Natural killer cell treated with Interleukin-12 subunit alpha and Interleukin-12 subunit beta and Interleukin-15 and Interleukin-18, amount 100 ng/mL, for 72 hours (primary cell): ENCODE data around the gene OR56A5. TPM values are rescaled to one million over a fixed set of nuclear protein-coding genes. Genes with fewer than 3 reads are reported as not detected.

Experiments used
- ATAC-seq, 2 donors: fragments of 150-1000 bp; cut with Tn5 transposase in 1 of 2; sonication (Bioruptor Pico), chemical (Tn5 transposase) in 1 of 2; 2 replicates each; pipeline ENCODE4 v1.10.0; 2021
- DNase-seq: peaks from one replicate; pipeline ENCODE4 v3.0.0; 2022; ENCODE audit warnings: low spot score
- H3K27ac Mint-ChIP-seq, 2 donors: 1 replicate in 1 of 2; 2 replicates in 1 of 2; pipeline ENCODE4 v1.8.0; 2022; ENCODE audit warnings: mixed read lengths in 2 of 2, mild to moderate bottlenecking in 1 of 2, moderate library complexity in 1 of 2
- H3K27me3 Mint-ChIP-seq, 2 donors: 1 replicate in 1 of 2; 2 replicates in 1 of 2; pipeline ENCODE4 v1.8.0; 2022; ENCODE audit warnings: mixed read lengths in 2 of 2
- H3K36me3 Mint-ChIP-seq: one replicate; pipeline ENCODE4 v1.8.0; 2022; ENCODE audit warnings: mixed read lengths
- H3K4me1 Mint-ChIP-seq, 2 donors: 1 replicate in 1 of 2; 2 replicates in 1 of 2; pipeline ENCODE4 v1.8.0; 2022; ENCODE audit warnings: low read depth in 2 of 2, mixed read lengths in 2 of 2, mild to moderate bottlenecking in 1 of 2
- H3K4me3 Mint-ChIP-seq: one replicate; pipeline ENCODE4 v1.8.0; 2022; ENCODE audit warnings: mixed read lengths
- H3K9me3 Mint-ChIP-seq: 2 replicates; pipeline ENCODE4 v1.8.0; 2022; ENCODE audit warnings: mixed read lengths
- total RNA-seq, 2 donors: library from RNA; stranded (reverse); gene quantifications; one replicate each; pipeline ENCODE4 v1.2.3, GENCODE V29; 2022

The OR56A5 gene
- total RNA-seq, result not detected

GRCh38 chr11:5968394-5968793 lies at the start of gene OR56A5:
Gene OR56A5, minus strand, starts transcription at chr11:5968494. Its CDS starts 0 bp downstream, at chr11:5968494.
- Mint-ChIP-seq H3K36me3 (peaks cover 7% of the 10 kb centered on the region), H3K4me3 (no peak within 1 kb of the TSS), H3K27me3 (peaks cover 17 to 40% of the 10 kb centered on the region in 2 donors), H3K9me3 (peaks cover 4% of the 10 kb centered on the region), H3K4me1 (no peaks in the 10 kb centered on the region), H3K27ac (no peak within 1 kb of the TSS)
- no peak for DNase-seq
- ATAC-seq, result no peak

GRCh38 chr11:6013042-6013441 lies 44.7 kb upstream of the OR56A5 start:
- ATAC-seq, result peak; percentile 24 to 27
- no peaks in the 10 kb centered on the region for H3K36me3 Mint-ChIP-seq
- no peak overlapping the region for H3K27ac Mint-ChIP-seq
- no peak for DNase-seq
- peaks cover 22 to 57% of the 10 kb centered on the region in 2 donors for H3K27me3 Mint-ChIP-seq
- no peak overlapping the region for H3K4me3 Mint-ChIP-seq
- no peaks in the 10 kb centered on the region for H3K9me3 Mint-ChIP-seq
- H3K4me1 Mint-ChIP-seq, result no peaks in the 10 kb centered on the region

GRCh38 chr11:6012035-6012668 lies 43.9 kb upstream of the OR56A5 start:
- peak in 1 of 2 donors; percentile 24 for ATAC-seq
- Mint-ChIP-seq H3K27ac (no peak overlapping the region), H3K36me3 (no peaks in the 10 kb centered on the region), H3K4me3 (no peak overlapping the region), H3K9me3 (no peaks in the 10 kb centered on the region), H3K4me1 (no peaks in the 10 kb centered on the region), H3K27me3 (peaks cover 23 to 52% of the 10 kb centered on the region in 2 donors)
- DNase-seq, result no peak

- H3K4me1 Mint-ChIP-seq, result no peaks in the 10 kb centered on the region
- H3K27ac Mint-ChIP-seq, result no peak within 1 kb of the TSS
- no peak for DNase-seq
- no peak within 1 kb of the TSS for H3K4me3 Mint-ChIP-seq
- ATAC-seq, result no peak
- peaks cover 36 to 63% of the 10 kb centered on the region in 2 donors for H3K27me3 Mint-ChIP-seq
- no peaks in the 10 kb centered on the region for H3K36me3 Mint-ChIP-seq
- no peaks in the 10 kb centered on the region for H3K9me3 Mint-ChIP-seq
These were observed 38.6 kb upstream of the OR56A5 start, which contains the start of gene OR56A4 for GRCh38 chr11:6006846-6007245. Gene OR56A4, minus strand, starts transcription at chr11:6006946. Its CDS starts 3,954 bp downstream, at chr11:6002992.

- Mint-ChIP-seq H3K4me3 (no peak overlapping the region), H3K27me3 (peaks cover 36 to 64% of the 10 kb centered on the region in 2 donors), H3K36me3 (no peaks in the 10 kb centered on the region), H3K4me1 (no peaks in the 10 kb centered on the region), H3K27ac (no peak overlapping the region), H3K9me3 (no peaks in the 10 kb centered on the region)
- ATAC-seq, result no peak
- no peak for DNase-seq
These were observed 38.1 kb upstream of the OR56A5 start for GRCh38 chr11:6006395-6006794.

- Mint-ChIP-seq H3K4me3 (no peak overlapping the region), H3K36me3 (no peaks in the 10 kb centered on the region), H3K27ac (no peak overlapping the region), H3K27me3 (peaks cover 43 to 61% of the 10 kb centered on the region in 2 donors), H3K9me3 (peaks cover 3% of the 10 kb centered on the region), H3K4me1 (no peaks in the 10 kb centered on the region)
- DNase-seq (no peak), ATAC-seq (peak in 1 of 2 donors; percentile 20)
These were observed 34.0 kb upstream of the OR56A5 start for GRCh38 chr11:6002202-6002699.

- ATAC-seq, result no peak
- Mint-ChIP-seq H3K4me3 (no peak overlapping the region), H3K36me3 (no peaks in the 10 kb centered on the region), H3K9me3 (peaks cover 3% of the 10 kb centered on the region), H3K27ac (no peak overlapping the region), H3K4me1 (no peaks in the 10 kb centered on the region), H3K27me3 (peaks cover 9 to 24% of the 10 kb centered on the region in 2 donors)
- DNase-seq, result no peak
These were observed 26.5 kb upstream of the OR56A5 start for GRCh38 chr11:5994791-5995190.

GRCh38 chr11:5992604-5993251 lies 24.4 kb upstream of the OR56A5 start:
- ATAC-seq (no peak), DNase-seq (no peak)
- H3K27ac Mint-ChIP-seq, result no peak overlapping the region
- peaks cover 8 to 27% of the 10 kb centered on the region in 2 donors for H3K27me3 Mint-ChIP-seq
- H3K4me1 Mint-ChIP-seq, result no peaks in the 10 kb centered on the region
- H3K36me3 Mint-ChIP-seq, result no peaks in the 10 kb centered on the region
- H3K9me3 Mint-ChIP-seq, result no peaks in the 10 kb centered on the region
- H3K4me3 Mint-ChIP-seq, result no peak overlapping the region

- H3K4me3 Mint-ChIP-seq, result no peak overlapping the region
- H3K27me3 Mint-ChIP-seq, result peaks cover 10 to 33% of the 10 kb centered on the region in 2 donors
- H3K9me3 Mint-ChIP-seq, result no peaks in the 10 kb centered on the region
- H3K27ac Mint-ChIP-seq, result no peak overlapping the region
- no peaks in the 10 kb centered on the region for H3K36me3 Mint-ChIP-seq
- DNase-seq, result no peak
- no peaks in the 10 kb centered on the region for H3K4me1 Mint-ChIP-seq
- no peak for ATAC-seq
These were observed 23.9 kb upstream of the OR56A5 start for GRCh38 chr11:5992150-5992549.

GRCh38 chr11:5989203-5989602 lies 20.9 kb upstream of the OR56A5 start:
- DNase-seq, result no peak
- no peaks in the 10 kb centered on the region for H3K36me3 Mint-ChIP-seq
- no peaks in the 10 kb centered on the region for H3K9me3 Mint-ChIP-seq
- H3K27ac Mint-ChIP-seq, result no peak overlapping the region
- H3K4me1 Mint-ChIP-seq, result no peaks in the 10 kb centered on the region
- peaks cover 19 to 48% of the 10 kb centered on the region in 2 donors for H3K27me3 Mint-ChIP-seq
- no peak overlapping the region for H3K4me3 Mint-ChIP-seq
- no peak for ATAC-seq

- H3K4me1 Mint-ChIP-seq, result no peaks in the 10 kb centered on the region
- no peak for ATAC-seq
- peaks cover 26 to 61% of the 10 kb centered on the region in 2 donors for H3K27me3 Mint-ChIP-seq
These were observed 18.6 kb upstream of the OR56A5 start, which contains the start of gene OR52L1 for GRCh38 chr11:5986885-5987284. Gene OR52L1, minus strand, starts transcription at chr11:5986985. Its CDS starts 55 bp downstream, at chr11:5986930.

GRCh38 chr11:5983443-5983842 lies 15.1 kb upstream of the OR56A5 start:
- Mint-ChIP-seq H3K36me3 (peaks cover 13% of the 10 kb centered on the region), H3K27me3 (peaks cover 23 to 46% of the 10 kb centered on the region in 2 donors), H3K4me1 (no peaks in the 10 kb centered on the region), H3K9me3 (peaks cover 3% of the 10 kb centered on the region), H3K27ac (no peak overlapping the region), H3K4me3 (no peak overlapping the region)
- DNase-seq, result no peak
- ATAC-seq, result no peak

More at GRCh38 chr11:5986885-5987284, 18.6 kb upstream of the OR56A5 start, which contains the start of gene OR52L1:
- no peak within 1 kb of the TSS for H3K4me3 Mint-ChIP-seq
- H3K9me3 Mint-ChIP-seq, result no peaks in the 10 kb centered on the region
- H3K27ac Mint-ChIP-seq, result no peak within 1 kb of the TSS
- H3K36me3 Mint-ChIP-seq, result no peaks in the 10 kb centered on the region
- no peak for DNase-seq

- no peak overlapping the region for H3K27ac Mint-ChIP-seq
- DNase-seq (no peak), ATAC-seq (no peak)
- H3K4me1 Mint-ChIP-seq, result no peaks in the 10 kb centered on the region
- H3K9me3 Mint-ChIP-seq, result peaks cover 3% of the 10 kb centered on the region
- no peaks in the 10 kb centered on the region for H3K36me3 Mint-ChIP-seq
- H3K4me3 Mint-ChIP-seq, result no peak overlapping the region
- peaks cover 8 to 25% of the 10 kb centered on the region in 2 donors for H3K27me3 Mint-ChIP-seq
These were observed 5.2 kb upstream of the OR56A5 start for GRCh38 chr11:5973530-5973929.

- Mint-ChIP-seq H3K27me3 (peaks cover 17 to 40% of the 10 kb centered on the region in 2 donors), H3K4me3 (no peak overlapping the region), H3K4me1 (no peaks in the 10 kb centered on the region), H3K27ac (no peak overlapping the region), H3K36me3 (peaks cover 13% of the 10 kb centered on the region), H3K9me3 (peaks cover 5% of the 10 kb centered on the region)
- no peak for DNase-seq
- peak; percentile 24 to 36 for ATAC-seq
These were observed 586 bp downstream of the OR56A5 start for GRCh38 chr11:5967708-5968107.
